Regular cardiac myocyte (primary cell): Measurements from ENCODE around the gene CCDC33. TPM values are rescaled to one million over a fixed set of nuclear protein-coding genes. Genes with fewer than 3 reads are reported as not detected.

Source experiments
- total RNA-seq: library from RNA; depleted of rRNA; stranded (reverse); fragments of >200 nt; gene quantifications from 2 replicates; pipeline ENCODE4 v1.2.3, GENCODE V29; 2014

CCDC33 gene
- total RNA-seq: not detected in 2 replicates

GRCh38 chr15:74235962-74236361, at the start of gene CCDC33:
Gene CCDC33 (plus strand): TSS chr15:74236326. CDS start chr15:74236720, 394 bp downstream.

GRCh38 chr15:74202452-74203401, 33.4 kb upstream of the CCDC33 start, which contains the start of gene STRA6:
Gene STRA6 (minus strand): TSS chr15:74202787. CDS start chr15:74202267, 520 bp downstream.

DNA sequence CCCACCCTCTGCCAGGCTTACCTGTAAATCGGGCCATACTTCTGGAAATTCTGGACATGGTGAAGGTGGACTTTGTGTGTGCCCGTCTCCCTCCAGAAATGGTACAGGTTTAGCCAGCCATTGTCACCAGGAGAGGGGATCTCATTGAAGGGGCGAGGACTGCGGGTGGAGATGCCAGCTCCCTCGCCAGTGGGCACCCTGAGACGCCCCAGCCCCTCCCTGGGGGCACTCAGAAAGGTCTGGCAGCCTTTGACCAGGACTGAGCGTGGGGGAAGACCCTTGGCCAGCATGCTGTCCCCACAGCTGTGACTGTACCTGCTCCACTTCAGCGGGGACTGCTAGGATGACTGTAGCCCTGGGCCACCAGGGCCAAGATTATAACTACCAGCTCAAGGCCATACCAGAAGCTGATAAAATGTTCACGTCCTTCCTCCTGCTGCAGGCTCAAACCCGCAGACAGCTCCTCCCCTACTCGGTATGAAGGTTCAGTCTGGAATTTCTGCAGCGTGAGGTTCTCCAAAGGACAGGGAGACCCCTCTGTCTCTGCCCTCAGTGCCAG, 131.2 kb downstream of the CCDC33 start, which contains the start of gene CYP11A1:
TSS of gene CYP11A1 (minus strand) at position 351 of the 559 bp plus-strand sequence. CDS start at position 290, 61 bp downstream.

Other genes with a start within 250 kb of the CCDC33 start
- 18.0 and 27.2 TPM in 2 replicates for gene STOML1, start 244.0 kb upstream of the CCDC33 start, total RNA-seq
- gene PML, start 241.6 kb upstream of the CCDC33 start, total RNA-seq: 31.0 and 33.2 TPM in 2 replicates
- under 0.01 and 0.28 TPM in 2 replicates for gene GOLGA6A, start 153.8 kb upstream of the CCDC33 start, total RNA-seq
- under 0.01 and 0.58 TPM in 2 replicates for gene ISLR2, start 105.7 kb upstream of the CCDC33 start, total RNA-seq
- 18.8 and 23.4 TPM in 2 replicates for gene ISLR, start 62.6 kb upstream of the CCDC33 start, total RNA-seq
- 0.85 and 2.5 TPM in 2 replicates for gene STRA6, start 33.5 kb upstream of the CCDC33 start, total RNA-seq
- gene CYP11A1, start 131.3 kb downstream of the CCDC33 start, total RNA-seq: 0.28 and 0.38 TPM in 2 replicates
- gene SEMA7A, start 197.6 kb downstream of the CCDC33 start, total RNA-seq: 19.7 and 59.6 TPM in 2 replicates
- gene UBL7, start 224.8 kb downstream of the CCDC33 start, total RNA-seq: 31.6 and 40.3 TPM in 2 replicates